Small intestine (tissue), 7 donors: ENCODE data around the gene BST1. TPM values are rescaled to one million over a fixed set of nuclear protein-coding genes. Genes with fewer than 3 reads are reported as not detected.

Experiments used
- DNase-seq, 2 donors: peaks; one replicate each; pipeline versions ENCODE4 v3.0.0 to v3.0.0-alpha.2; 2013
- FAIRE-seq: peaks from 2 replicates; lab custom pipeline; 2012; peaks lifted over from hg19 to GRCh38; lab: Jason Lieb, UNC
- H3K27ac ChIP-seq, 3 donors: one replicate each; pipeline ENCODE4 v1.5.1; 2013; ENCODE audit warnings: low read length in 2 of 3, mild to moderate bottlenecking in 2 of 3, control low read depth in 1 of 3, inconsistent platforms in 1 of 3, low read depth in 1 of 3, moderate library complexity in 1 of 3
- H3K27me3 ChIP-seq, 3 donors: one replicate each; pipeline ENCODE4 v1.6.1; 2013; ENCODE audit warnings: low read length in 3 of 3, inconsistent platforms in 1 of 3; ENCODE audit not compliant: control insufficient read depth in 3 of 3, insufficient read depth in 3 of 3
- H3K36me3 ChIP-seq, 3 donors: one replicate each; pipeline ENCODE4 v1.6.1; 2013; ENCODE audit warnings: low read length in 3 of 3, inconsistent platforms in 1 of 3, low read depth in 1 of 3, mild to moderate bottlenecking in 1 of 3, moderate library complexity in 1 of 3; ENCODE audit not compliant: control insufficient read depth in 3 of 3, insufficient read depth in 2 of 3
- H3K4me1 ChIP-seq, 3 donors: one replicate each; pipeline ENCODE4 v1.6.1; 2013; ENCODE audit warnings: low read length in 2 of 3, inconsistent platforms in 1 of 3, low read depth in 1 of 3, mild to moderate bottlenecking in 1 of 3, moderate library complexity in 1 of 3; ENCODE audit not compliant: control insufficient read depth in 3 of 3, insufficient read depth in 2 of 3
- H3K4me3 ChIP-seq, 3 donors: one replicate each; pipeline ENCODE4 v1.5.1; 2013; ENCODE audit warnings: low read length in 3 of 3, control low read depth in 1 of 3, inconsistent platforms in 1 of 3, low read depth in 1 of 3, mild to moderate bottlenecking in 1 of 3, moderate library complexity in 1 of 3
- H3K9me3 ChIP-seq, 2 donors: one replicate each; pipeline ENCODE4 v1.6.1; 2013; ENCODE audit warnings: low read depth in 1 of 2, low read length in 1 of 2; ENCODE audit not compliant: control insufficient read depth in 2 of 2, insufficient read depth in 1 of 2
- whole genome bisulfite sequencing, 3 donors: extraction: QIAGEN DNeasy Blood & Tissue Kit; methylation state at CpG; one replicate each; pipeline ENCODE4 v1.1.7; 2013; 5-methylcytosine and 5-hydroxymethylcytosine counted together
- polyA plus RNA-seq, 4 donors: library from polyadenylated mRNA; stranded (reverse) in 3 of 4; unstranded in 1 of 4; fragments of 200-250 nt in 3 of 4; fragments of 120-200 nt in 1 of 4; gene quantifications; one replicate each; pipeline versions ENCODE4 v1.2.1 to v1.2.3, GENCODE V29; 2013
- donor health status: healthy with polysubstance abuse.
- donor health status: control.
- donor health status: control.
- donor health status: Bipolar disorder and iron deficiency.
- donor health status: healthy.

BST1 gene
- polyA plus RNA-seq, 4 donors = 13.4 to 83.8 (median 56.6) TPM

DNA sequence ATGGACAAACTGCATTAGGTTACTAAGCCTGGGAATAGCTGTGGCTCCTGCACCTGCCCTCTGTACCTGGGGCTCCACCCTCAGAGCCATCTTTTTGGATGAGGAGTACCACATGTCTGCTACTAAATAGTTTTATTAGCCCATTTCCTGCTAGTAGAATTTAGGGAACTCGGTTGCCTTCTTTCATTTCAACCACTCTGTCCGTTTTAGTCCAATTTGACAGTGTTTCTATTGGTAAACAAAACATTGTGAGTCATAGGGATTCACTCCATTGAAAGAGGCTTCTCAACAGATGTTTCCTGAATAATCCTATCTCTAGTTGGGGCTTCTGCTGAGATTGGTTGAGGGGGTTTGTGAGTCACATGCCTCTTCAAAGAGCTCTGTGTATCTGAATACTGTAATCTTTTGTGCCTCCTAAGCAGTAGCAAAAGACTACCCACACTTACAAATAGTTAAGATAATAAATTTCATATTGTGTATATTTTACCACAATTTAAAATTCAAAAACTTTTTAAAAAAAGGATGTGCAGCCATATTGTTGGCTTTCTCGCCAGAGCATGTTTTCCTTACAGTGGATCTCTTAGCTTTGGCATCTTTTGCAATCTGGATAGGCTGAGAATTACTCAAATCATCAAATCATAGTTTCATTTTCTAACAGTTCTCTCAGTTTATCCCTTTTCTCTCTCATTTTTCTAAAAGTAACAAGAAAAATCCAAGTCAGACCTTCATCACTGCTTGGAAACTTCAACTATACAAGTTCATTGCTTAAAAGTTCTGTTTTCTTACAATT lies 11.3 kb upstream of the BST1 start:
- H3K27me3 ChIP-seq = no peaks in the 10 kb centered on the region
- DNase-seq (no peak), FAIRE-seq (no peak)
- peaks cover 0 to 4% (median 0%) of the 10 kb centered on the region in 3 donors for H3K4me1 ChIP-seq
- H3K4me3 ChIP-seq = no peak overlapping the region
- peak overlapping the region in 1 of 3 donors; percentile 49 for H3K27ac ChIP-seq
- WGBS, 3 donors = 48 to 78% (median 72%) methylated on average over 3 of the region's 3 CpGs
- peaks cover 0 to 3% of the 10 kb centered on the region in 2 donors for H3K9me3 ChIP-seq
- peaks cover 0 to 4% (median 3%) of the 10 kb centered on the region in 3 donors for H3K36me3 ChIP-seq

DNA sequence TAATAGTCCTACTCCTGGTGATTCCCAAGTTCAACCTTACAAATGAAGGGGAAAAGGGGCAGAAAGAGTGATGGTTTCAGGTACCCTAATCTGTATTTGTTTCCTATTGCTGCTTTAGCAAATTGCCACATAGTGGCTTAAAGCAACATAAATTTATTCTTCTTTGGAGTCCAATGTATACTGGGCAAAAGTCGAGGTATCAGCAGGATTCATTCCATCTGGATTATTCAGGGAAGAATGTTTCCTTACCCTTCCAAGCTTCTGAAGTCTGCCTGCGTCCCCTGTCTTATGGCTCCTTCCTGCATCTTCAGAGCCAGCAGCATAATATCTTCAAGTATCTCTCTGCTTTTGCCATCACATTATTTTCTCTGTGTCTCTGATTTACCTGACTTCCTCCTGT lies 10.3 kb upstream of the BST1 start:
- H3K9me3 ChIP-seq = peaks cover 0 to 3% of the 10 kb centered on the region in 2 donors
- no peak overlapping the region for H3K4me3 ChIP-seq
- H3K27ac ChIP-seq = no peak overlapping the region
- peaks cover 0 to 4% (median 3%) of the 10 kb centered on the region in 3 donors for H3K36me3 ChIP-seq
- DNase-seq (no peak), FAIRE-seq (no peak)
- H3K4me1 ChIP-seq = peaks cover 0 to 4% (median 0%) of the 10 kb centered on the region in 3 donors
- H3K27me3 ChIP-seq = no peaks in the 10 kb centered on the region
- 81 to 88% (median 83%) methylated on average over 2 of the region's 2 CpGs for WGBS, 3 donors

DNA sequence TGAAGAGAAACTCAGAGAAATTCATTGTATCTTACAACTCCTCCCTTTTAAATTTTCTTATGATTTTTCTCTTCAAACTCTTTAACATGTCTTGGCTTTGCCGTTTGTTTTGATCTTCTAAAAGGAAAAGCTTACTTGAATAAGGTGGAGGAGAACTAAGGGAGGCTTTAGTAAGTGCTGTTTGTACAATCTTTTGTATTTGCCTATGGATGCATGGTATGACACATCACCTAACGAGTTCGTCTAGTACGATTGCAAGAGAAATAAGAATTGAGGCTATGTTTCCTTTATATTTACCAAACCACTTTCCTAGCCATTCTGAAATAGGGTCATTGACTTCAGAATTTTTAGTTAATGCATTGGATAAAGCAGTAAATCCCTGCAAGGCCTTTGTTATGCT lies 8.4 kb upstream of the BST1 start:
- FAIRE-seq = no peak
- H3K4me1 ChIP-seq = peaks cover 0 to 4% (median 0%) of the 10 kb centered on the region in 3 donors
- DNase-seq = no peak
- H3K9me3 ChIP-seq = peaks cover 0 to 3% of the 10 kb centered on the region in 2 donors
- H3K36me3 ChIP-seq = peaks cover 0 to 2% (median under 1%) of the 10 kb centered on the region in 3 donors
- H3K27me3 ChIP-seq = no peaks in the 10 kb centered on the region
- 86 to 96% (median 92%) methylated on average over 4 of the region's 4 CpGs for WGBS, 3 donors
- no peak overlapping the region for H3K27ac ChIP-seq
- H3K4me3 ChIP-seq = no peak overlapping the region

DNA sequence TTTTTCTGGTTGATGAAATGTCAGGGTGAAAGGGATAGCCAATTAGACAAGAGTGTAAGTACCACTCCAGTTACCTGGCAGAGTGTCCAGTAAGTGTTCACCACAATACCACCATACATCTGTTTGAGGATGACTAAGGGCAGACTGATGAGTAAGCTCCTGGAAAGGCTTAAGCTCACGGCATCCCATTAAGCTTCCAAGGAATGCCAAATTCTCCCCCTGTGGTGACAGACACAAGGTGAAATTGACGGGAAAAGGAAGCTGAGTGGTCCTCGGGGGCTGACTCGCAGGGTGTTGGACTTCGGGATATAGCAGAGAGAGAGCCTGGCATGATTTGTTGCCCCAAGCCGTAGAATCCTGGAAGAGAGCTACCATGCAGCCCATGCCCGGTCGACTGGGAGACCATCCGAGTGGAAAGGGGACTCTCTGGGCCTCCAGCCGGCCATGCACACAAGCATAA lies 7.6 kb upstream of the BST1 start:
- Histone ChIP-seq H3K27ac (no peak overlapping the region), H3K4me1 (peaks cover 0 to 4% (median 3%) of the 10 kb centered on the region in 3 donors), H3K4me3 (no peak overlapping the region), H3K36me3 (no peaks in the 10 kb centered on the region), H3K9me3 (peaks cover 0 to 3% of the 10 kb centered on the region in 2 donors), H3K27me3 (no peaks in the 10 kb centered on the region)
- FAIRE-seq (no peak), DNase-seq (no peak)
- 94 to 97% (median 96%) methylated on average over 10 of the region's 10 CpGs for WGBS, 3 donors

- Histone ChIP-seq H3K27me3 (no peaks in the 10 kb centered on the region), H3K4me3 (no peak overlapping the region), H3K9me3 (peaks cover 0 to 3% of the 10 kb centered on the region in 2 donors), H3K4me1 (peaks cover 0 to 6% (median under 1%) of the 10 kb centered on the region in 3 donors), H3K36me3 (no peaks in the 10 kb centered on the region), H3K27ac (no peak overlapping the region)
- 17 to 53% (median 29%) methylated on average over 3 of the region's 3 CpGs for WGBS, 3 donors
- DNase-seq (peak in 1 of 2 donors; percentile 46), FAIRE-seq (no peak)
Observed at GRCh38 chr4:15695729-15696128, 7.1 kb upstream of the BST1 start.

- Histone ChIP-seq H3K4me3 (no peak overlapping the region), H3K27me3 (no peaks in the 10 kb centered on the region), H3K36me3 (no peaks in the 10 kb centered on the region), H3K27ac (no peak overlapping the region), H3K4me1 (peaks cover 0 to 11% (median 0%) of the 10 kb centered on the region in 3 donors), H3K9me3 (peaks cover 0 to 3% of the 10 kb centered on the region in 2 donors)
- 90 to 97% (median 97%) methylated on average over 1 of the region's 1 CpG for WGBS, 3 donors
- FAIRE-seq = no peak
- DNase-seq = no peak
Observed at GRCh38 chr4:15696866-15697265, 6.0 kb upstream of the BST1 start.

DNA sequence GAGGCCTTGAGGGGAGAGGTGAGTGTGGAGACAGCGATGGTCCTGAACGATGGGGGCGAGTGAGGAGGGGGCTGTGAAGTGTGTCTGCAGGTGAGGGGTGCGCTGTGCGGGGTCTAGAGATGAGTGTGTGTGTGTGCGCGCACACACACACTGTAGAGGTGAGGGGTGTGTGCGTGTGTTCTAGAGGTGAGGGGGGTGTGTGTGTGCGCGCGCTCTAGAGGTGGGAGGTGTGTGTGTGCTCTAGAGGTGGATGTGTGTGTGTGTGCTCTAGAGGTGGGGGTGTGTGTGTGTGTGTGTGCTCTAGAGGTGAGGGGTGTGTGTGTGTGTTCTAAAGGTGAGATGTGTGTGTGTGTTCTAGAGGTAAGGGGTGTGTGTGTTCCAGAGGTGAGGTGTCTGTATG lies 574 bp downstream of the BST1 start:
- FAIRE-seq (no peak), DNase-seq (peak in 1 of 2 donors; percentile 25)
- H3K36me3 ChIP-seq = peaks cover 0 to 6% (median 0%) of the 10 kb centered on the region in 3 donors
- H3K4me1 ChIP-seq = peaks cover 0 to 18% (median 0%) of the 10 kb centered on the region in 3 donors
- H3K27ac ChIP-seq = peak overlapping the region in 2 of 3 donors; percentile 72 to 84
- H3K4me3 ChIP-seq = peak overlapping the region in 2 of 3 donors; percentile 60 to 83
- WGBS, 3 donors = 66 to 93% (median 78%) methylated on average over 11 of the region's 11 CpGs
- H3K27me3 ChIP-seq = no peaks in the 10 kb centered on the region
- H3K9me3 ChIP-seq = no peaks in the 10 kb centered on the region

GRCh38 chr4:15704129-15704528 lies 1.3 kb downstream of the BST1 start:
- peaks cover 0 to 18% (median 0%) of the 10 kb centered on the region in 3 donors for H3K4me1 ChIP-seq
- H3K27me3 ChIP-seq = no peaks in the 10 kb centered on the region
- no peak for FAIRE-seq
- H3K36me3 ChIP-seq = peaks cover 0 to 9% (median 0%) of the 10 kb centered on the region in 3 donors
- H3K9me3 ChIP-seq = no peaks in the 10 kb centered on the region
- peak overlapping the region in 1 of 3 donors; percentile 83 for H3K4me3 ChIP-seq
- DNase-seq = peak in 1 of 2 donors; percentile 29
- H3K27ac ChIP-seq = peak overlapping the region in 1 of 3 donors; percentile 51
